GM23338 (cell line): ENCODE data around the gene RHOF. TPM values are rescaled to one million over a fixed set of nuclear protein-coding genes. Genes with fewer than 3 reads are reported as not detected.

Experiments
- ATAC-seq: fragments of 200-7000 bp; cut with Tn5 transposase; 3 replicates; pipeline ENCODE4 v1.9.1; 2020
- DNase-seq: peaks from one replicate; pipeline ENCODE4 v3.0.0-alpha.2; 2015; ENCODE audit warnings: low spot score
- H2AFZ ChIP-seq: fragments of 200-600 bp; sonication (generic); 2 replicates; pipeline ENCODE4 v1.8.0; 2016; ENCODE audit warnings: antibody characterized with exemption, mild to moderate bottlenecking, moderate library complexity
- H3F3A ChIP-seq: fragments of 200-600 bp; sonication (generic); replicated peaks from 2 replicates; pipeline ENCODE4 v1.8.0; 2017; ENCODE audit warnings: antibody characterized with exemption, mixed run types, low read depth
- H3K27ac ChIP-seq: fragments of 200-600 bp; sonication (generic); 2 replicates; pipeline ENCODE4 v1.6.1; 2016; ENCODE audit warnings: low read depth
- H3K27me3 ChIP-seq: fragments of 200-600 bp; sonication (generic); 2 replicates; pipeline ENCODE4 v1.8.0; 2016; ENCODE audit warnings: mild to moderate bottlenecking, mixed run types, moderate library complexity; ENCODE audit not compliant: insufficient read depth
- H3K36me3 ChIP-seq: fragments of 200-600 bp; sonication (generic); 2 replicates; pipeline ENCODE4 v1.8.0; 2016; ENCODE audit warnings: mild to moderate bottlenecking; ENCODE audit not compliant: insufficient read depth
- H3K4me1 ChIP-seq: fragments of 200-600 bp; sonication (generic); 2 replicates; pipeline ENCODE4 v1.8.0; 2016; ENCODE audit warnings: mild to moderate bottlenecking, moderate library complexity; ENCODE audit not compliant: insufficient read depth
- H3K4me2 ChIP-seq: fragments of 200-600 bp; sonication (generic); 2 replicates; pipeline ENCODE4 v1.7.1; 2017; ENCODE audit warnings: mixed run types
- H3K4me3 ChIP-seq: fragments of 200-600 bp; sonication (generic); 2 replicates; pipeline ENCODE4 v1.6.1; 2016; ENCODE audit warnings: mixed run types
- H3K79me2 ChIP-seq: fragments of 200-600 bp; sonication (generic); replicated peaks from 2 replicates; pipeline ENCODE4 v1.8.0; 2017; ENCODE audit warnings: mild to moderate bottlenecking; ENCODE audit not compliant: insufficient read depth
- H3K9me2 ChIP-seq: fragments of 200-600 bp; sonication (generic); 2 replicates; pipeline ENCODE4 v1.8.0; 2017; ENCODE audit not compliant: insufficient read depth
- H4K20me1 ChIP-seq: fragments of 200-600 bp; sonication (generic); replicated peaks from 2 replicates; pipeline ENCODE4 v1.8.0; 2017; ENCODE audit warnings: mild to moderate bottlenecking; ENCODE audit not compliant: insufficient read depth
- H3K27ac Mint-ChIP-seq: 2 replicates; pipeline ENCODE4 v1.8.0; 2020; ENCODE audit warnings: inconsistent platforms, mild to moderate bottlenecking, moderate library complexity, mixed read lengths
- H3K27me3 Mint-ChIP-seq: 3 replicates; pipeline ENCODE4 v1.8.0; 2022; ENCODE audit warnings: low read depth, mild to moderate bottlenecking, moderate library complexity, mixed read lengths, inconsistent platforms; ENCODE audit not compliant: insufficient read depth, poor library complexity
- H3K36me3 Mint-ChIP-seq: 3 replicates; pipeline ENCODE4 v1.8.0; 2021; ENCODE audit warnings: low read depth, mild to moderate bottlenecking, inconsistent platforms, moderate library complexity, mixed read lengths
- H3K4me1 Mint-ChIP-seq: 3 replicates; pipeline ENCODE4 v1.8.0; 2020; ENCODE audit warnings: mild to moderate bottlenecking, inconsistent platforms, mixed read lengths
- H3K4me3 Mint-ChIP-seq: 3 replicates; pipeline ENCODE4 v1.8.0; 2021; ENCODE audit warnings: moderate library complexity, mild to moderate bottlenecking, inconsistent platforms, mixed read lengths
- H3K9me3 Mint-ChIP-seq: 3 replicates; pipeline ENCODE4 v1.8.0; 2020; ENCODE audit warnings: moderate library complexity, mild to moderate bottlenecking, inconsistent platforms, mixed read lengths
- CREB1 ChIP-seq: fragments of 250-450 bp; sonication (Bioruptor Pico); IDR thresholded peaks from 2 replicates; pipeline ENCODE4 v1.5.0; 2020; ENCODE audit warnings: low read depth, mild to moderate bottlenecking, moderate library complexity
- CTCF ChIP-seq, 2 experiments: fragments of 200-600 bp in 1 of 2; sonication (generic) in 1 of 2; conservative IDR thresholded peaks; 2 replicates each; pipeline versions ENCODE4 v1.5.1 to v1.6.1; 2016 to 2017; ENCODE audit warnings: antibody characterized with exemption in 2 of 2, low read depth in 2 of 2, mild to moderate bottlenecking in 2 of 2, moderate library complexity in 1 of 2
- ETS1 ChIP-seq: IDR thresholded peaks from 2 replicates; pipeline ENCODE4 v1.6.1; 2016; ENCODE audit warnings: antibody characterized with exemption
- EZH2 ChIP-seq: fragments of 200-600 bp; sonication (generic); IDR thresholded peaks from one replicate; pipeline ENCODE4 v1.8.0; 2017; ENCODE audit warnings: antibody characterized with exemption, mild to moderate bottlenecking, low read depth; ENCODE audit not compliant: unreplicated experiment
- NANOG ChIP-seq: IDR thresholded peaks from 2 replicates; pipeline ENCODE4 v1.6.1; 2016; ENCODE audit warnings: antibody characterized with exemption, borderline replicate concordance
- POLR2AphosphoS5 ChIP-seq: IDR thresholded peaks from 2 replicates; pipeline ENCODE4 v1.6.1; 2016; ENCODE audit warnings: antibody characterized with exemption, low read depth
- polyA plus RNA-seq: library from polyadenylated mRNA; unstranded; fragments of >200 nt; fragmentation: Nextera tagmentation; extraction: Ambion mirVana; gene quantifications from 2 replicates; pipeline ENCODE4 v1.2.1, GENCODE V29; 2016
- total RNA-seq: library from RNA; depleted of rRNA; stranded (reverse); fragments of >200 nt; shearing (Covaris generic); gene quantifications from 2 replicates; pipeline ENCODE4 v1.2.3, GENCODE V29; 2014

The RHOF gene
- total and polyA plus RNA-seq, 2 experiments from 2014 or later, result 10.5 to 53.4 TPM

DNA sequence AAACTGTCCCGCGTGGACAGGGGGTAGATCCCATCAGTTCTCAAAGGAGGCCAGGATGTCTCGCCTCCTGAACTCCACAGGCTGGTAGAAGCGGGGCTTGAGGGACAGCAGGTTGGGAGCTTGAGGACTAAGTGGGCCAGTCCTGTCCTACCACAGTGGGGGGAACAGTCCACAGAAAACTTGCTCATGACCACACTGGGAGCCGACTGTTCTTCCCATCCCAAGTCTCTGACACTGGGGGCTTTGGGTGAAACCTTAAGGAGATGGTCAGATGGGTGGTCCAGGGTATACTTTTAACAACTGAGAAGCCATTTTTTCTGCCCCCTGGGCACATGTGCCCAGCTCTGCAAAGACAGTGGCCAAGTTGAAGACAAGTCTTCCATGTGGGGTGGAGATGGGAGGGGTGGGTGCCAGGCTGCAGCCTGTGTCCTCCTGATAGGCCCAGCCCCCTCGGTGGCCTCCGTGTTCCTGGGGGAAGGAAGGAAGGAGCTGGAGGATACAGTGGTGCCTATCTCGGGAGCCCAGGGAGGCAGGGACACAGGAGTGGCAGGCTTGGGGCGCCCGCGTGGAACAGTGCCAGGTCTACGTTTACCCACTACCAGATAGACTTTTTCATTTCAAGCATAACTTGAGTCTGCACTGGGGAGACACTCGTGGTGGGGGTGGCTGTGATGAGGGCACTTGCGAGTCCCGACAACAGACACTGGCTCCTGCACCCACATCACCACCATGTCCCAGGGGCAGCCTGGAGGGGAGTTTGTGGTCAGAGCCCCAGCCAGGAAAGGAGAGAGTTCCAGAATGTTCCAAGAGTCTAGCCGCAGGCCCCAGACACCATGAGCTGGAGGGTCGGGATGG, 14.7 kb downstream of the RHOF start:
- Mint-ChIP-seq H3K9me3 (no peaks in the 10 kb centered on the region), H3K36me3 (peaks cover 18% of the 10 kb centered on the region), H3K4me1 (peaks cover 30% of the 10 kb centered on the region), H3K27ac (no peak overlapping the region), H3K4me3 (no peak overlapping the region), H3K27me3 (peaks cover 23% of the 10 kb centered on the region)
- Histone ChIP-seq H3K79me2 (no peaks in the 10 kb centered on the region), H3K36me3 (0 out of 2 replicates have a peak, but pooled peaks cover 5% of the 10 kb centered on the region), H3K9me2 (no peaks in the 10 kb centered on the region), H3K4me3 (no peak overlapping the region), H3K27me3 (no peaks in the 10 kb centered on the region), H3K4me1 (peaks cover 31% of the 10 kb centered on the region), H4K20me1 (peaks cover 23% of the 10 kb centered on the region), H3F3A (0 out of 2 replicates have a peak, but pooled peaks cover 18% of the 10 kb centered on the region), H2AFZ (no peak overlapping the region), H3K4me2 (no peak overlapping the region), H3K27ac (peak overlapping the region; percentile 59; the same call in 1 of the 2 replicates)
- TF ChIP-seq POLR2AphosphoS5 (peak; percentile 48), CREB1 (CRISPR knock-in tag) (no peak)
- no peak for DNase-seq
- no peak for ATAC-seq

- no peak overlapping the region for H2AFZ ChIP-seq
- H3F3A ChIP-seq, result peaks cover 17% of the 10 kb centered on the region; the same call in 1 of the 2 replicates
- peak overlapping the region; percentile 66; the same call in 1 of the 2 replicates for H3K4me2 ChIP-seq
- H3K79me2 ChIP-seq, result no peaks in the 10 kb centered on the region
- DNase-seq (peak; percentile 92), ATAC-seq (peak; percentile 68)
- H3K36me3 ChIP-seq, result 0 out of 2 replicates have a peak, but pooled peaks cover 5% of the 10 kb centered on the region
- no peak overlapping the region for H3K4me3 ChIP-seq
- Mint-ChIP-seq H3K4me1 (peaks cover 22% of the 10 kb centered on the region), H3K27ac (no peak overlapping the region), H3K36me3 (peaks cover 18% of the 10 kb centered on the region), H3K9me3 (no peaks in the 10 kb centered on the region), H3K4me3 (no peak overlapping the region), H3K27me3 (peaks cover 17% of the 10 kb centered on the region)
- peaks cover 23% of the 10 kb centered on the region for H3K4me1 ChIP-seq
- no peak overlapping the region for H3K27ac ChIP-seq
- H3K9me2 ChIP-seq, result no peaks in the 10 kb centered on the region
- peaks cover 4% of the 10 kb centered on the region; the same call in 1 of the 2 replicates for H4K20me1 ChIP-seq
- TF ChIP-seq EZH2, result no peak
- peak; percentile 88 to 90 for TF ChIP-seq CTCF (conservative IDR thresholded peaks at IDR 0.05; ENCODE audit: low read depth in 2 of 2)
- no peaks in the 10 kb centered on the region for H3K27me3 ChIP-seq
These were observed 17.0 kb downstream of the RHOF start for GRCh38 chr12:121776190-121777098.

GRCh38 chr12:121775501-121775900, 18.0 kb downstream of the RHOF start:
- Mint-ChIP-seq H3K27ac (peak overlapping the region; percentile 90), H3K36me3 (peaks cover 16% of the 10 kb centered on the region), H3K4me3 (no peak overlapping the region), H3K9me3 (no peaks in the 10 kb centered on the region), H3K4me1 (peaks cover 22% of the 10 kb centered on the region), H3K27me3 (peaks cover 14% of the 10 kb centered on the region)
- 0 out of 2 replicates have a peak, but pooled peaks cover 5% of the 10 kb centered on the region for H3K36me3 ChIP-seq
- H3K9me2 ChIP-seq, result no peaks in the 10 kb centered on the region
- DNase-seq, result no peak
- peak overlapping the region; percentile 66 for H3K4me2 ChIP-seq
- H4K20me1 ChIP-seq, result no peaks in the 10 kb centered on the region; the same call in 1 of the 2 replicates
- peaks cover 14% of the 10 kb centered on the region; the same call in 1 of the 2 replicates for H3F3A ChIP-seq
- no peaks in the 10 kb centered on the region for H3K27me3 ChIP-seq
- peaks cover 23% of the 10 kb centered on the region for H3K4me1 ChIP-seq
- peak overlapping the region; percentile 95 for H3K27ac ChIP-seq
- H2AFZ ChIP-seq, result no peak overlapping the region
- peak overlapping the region; percentile 37; the same call in 1 of the 2 replicates for H3K4me3 ChIP-seq
- no peak for TF ChIP-seq ETS1
- no peak for TF ChIP-seq NANOG
- 0 out of 4 replicates have a peak, but pooled peaks of 1 of the 2 experiments have one; percentile 4 for TF ChIP-seq CTCF (conservative IDR thresholded peaks at IDR 0.05; ENCODE audit: low read depth in 2 of 2)
- no peaks in the 10 kb centered on the region for H3K79me2 ChIP-seq
- ATAC-seq, result peak; percentile 7
